Heart left ventricle (tissue), 16 donors: ENCODE measurements around the gene TMEM270. TPM values are rescaled to one million over a fixed set of nuclear protein-coding genes. Genes with fewer than 3 reads are reported as not detected.

ENCODE experiments used
- ATAC-seq, 4 donors: fragments of 200-7000 bp; cut with Tn5 transposase; one replicate each; pipeline ENCODE4 v1.9.1; 2020 to 2022; ENCODE audit warnings: moderate library complexity in 4 of 4, mild to moderate bottlenecking in 3 of 4, moderate number of reproducible peaks in 1 of 4
- DNase-seq, 5 donors: peaks; one replicate each; pipeline ENCODE4 v3.0.0-alpha.2; 2020
- H3K27ac ChIP-seq, 12 donors: fragments of 200-600 bp; sonication (generic) in 4 of 12; one replicate each; pipeline versions ENCODE4 v1.5.0 to v1.8.0; 2016 to 2022; ENCODE audit warnings: mild to moderate bottlenecking in 2 of 12
- H3K27me3 ChIP-seq, 9 donors: fragments of 200-600 bp; sonication (generic) in 2 of 9; one replicate each; pipeline versions ENCODE4 v1.5.1 to v1.8.0; 2016 to 2022; ENCODE audit warnings: mild to moderate bottlenecking in 3 of 9
- H3K36me3 ChIP-seq, 9 donors: fragments of 200-600 bp; sonication (generic) in 2 of 9; one replicate each; pipeline versions ENCODE4 v1.5.0 to v1.8.0; 2018 to 2022; ENCODE audit warnings: mild to moderate bottlenecking in 2 of 9
- H3K4me1 ChIP-seq, 12 donors: fragments of 200-600 bp; sonication (generic) in 4 of 12; one replicate each; pipeline versions ENCODE4 v1.5.0 to v1.8.0; 2016 to 2022; ENCODE audit warnings: mild to moderate bottlenecking in 3 of 12
- H3K4me3 ChIP-seq, 12 donors: fragments of 200-600 bp; sonication (generic) in 4 of 12; one replicate each; pipeline versions ENCODE4 v1.5.0 to v1.8.0; 2017 to 2022; ENCODE audit warnings: mild to moderate bottlenecking in 9 of 12, moderate library complexity in 4 of 12
- H3K9me3 ChIP-seq, 12 donors: fragments of 200-600 bp; sonication (generic) in 4 of 12; one replicate each; pipeline versions ENCODE4 v1.5.0 to v1.8.0; 2016 to 2022; ENCODE audit warnings: mild to moderate bottlenecking in 1 of 12
- POLR2A ChIP-seq, 2 donors: fragments of 450-650 bp; IDR thresholded peaks; one replicate each; pipeline ENCODE4 v1.6.1; 2017; ENCODE audit warnings: antibody characterized with exemption in 2 of 2, mild to moderate bottlenecking in 2 of 2, moderate library complexity in 2 of 2
- WGBS, 4 donors: extraction: QIAGEN DNeasy Blood & Tissue Kit in 2 of 4; methylation state at CpG; one replicate each; pipeline versions ENCODE4 v1.1.5 to v1.1.7; 2013 to 2018; 5-methylcytosine and 5-hydroxymethylcytosine counted together
- intact Hi-C, 10 donors: fragments of 100-400 bp; cut with DNase I; formaldehyde crosslinking; loops; one replicate each; pipeline versions ENCODE4 v1.11.1 to v1.14.2; 2022
- polyA plus RNA-seq, 2 donors: library from polyadenylated mRNA; stranded (reverse); fragments of 200-250 nt; gene quantifications; one replicate each; pipeline ENCODE4 v1.2.3, GENCODE V29; 2013
- total RNA-seq, 9 donors: library from RNA; depleted of rRNA in 2 of 9; stranded (reverse); fragments of >200 nt in 2 of 9; fragmentation: NEBNext Ultra II Directional in 3 of 9; extraction: Animal tissue kit (Norgen Biotek cat#: 25700) in 3 of 9; gene quantifications; one replicate each; pipeline versions ENCODE4 v1.1.0 to v1.2.4, GENCODE V29; 2016 to 2023
- TF ChIP-seq, protein P1 (sequence below), 12 donors: fragments of 200-600 bp; sonication (generic) in 4 of 12; IDR thresholded peaks; one replicate each; pipeline versions ENCODE4 v1.5.0 to v1.8.0; 2018 to 2022; ENCODE audit warnings: antibody characterized with exemption in 12 of 12, mild to moderate bottlenecking in 5 of 12
- donor health status: ischemic (EF 13 %, LVEDD 7.1; RV severe dilation, severe dysfunction).
- donor health status: healthy with polysubstance abuse.
- donor health status: DM: no; HTN: yes; CAD: no.
- donor health status: DM: no; HTN: no; CAD: no.
- donor health status: ischemic (EF 25% LVEDD 6.9; RV normal size, moderate dysfunction).
- donor health status: ischemic (EF 25% LVEDD 5.7; RV mildly dilated, moderate dysfunction).
- donor health status: healthy.
- donor health status: DM: yes; HTN: yes; CAD: no.
- donor health status: ischemic (EF 35%, LVEDD 5.7; RV mildly dilated, moderate dysfunction).
- donor health status: nonischemic (EF 11% LVEDD 7.7; RV severe dilation, severe dysfunction).
- donor health status: DM: yes; HTN: yes; CAD: no.
- donor health status: PGD.
- donor health status: ischemic (EF 29% LVEDD 5.4; RV normal size, mild dysfunction).
- donor health status: nonischemic (EF 23%, LVEDD 6.1; RV moderate dilation, normal function).

The TMEM270 gene
- total and polyA plus RNA-seq, 11 donors: not detected

DNA sequence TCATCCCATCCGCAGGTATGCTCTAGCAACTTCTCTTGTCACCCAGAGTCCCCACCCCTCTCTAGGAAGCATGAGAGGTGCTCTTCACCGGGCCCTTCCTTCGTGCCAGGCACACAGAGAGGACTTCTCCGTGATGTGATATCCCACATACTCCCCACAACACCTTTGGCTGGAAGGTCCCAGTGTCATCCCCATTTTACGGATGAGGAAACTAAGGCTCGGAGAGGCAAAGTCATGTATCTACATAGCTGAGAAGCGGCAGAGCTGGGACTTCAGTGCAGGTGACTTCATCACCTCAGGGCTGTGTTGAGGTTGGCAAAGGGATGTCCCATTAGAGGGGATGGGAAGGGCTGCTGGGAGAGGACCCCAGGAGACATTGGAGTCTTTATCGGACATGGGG, 15.4 kb downstream of the TMEM270 start:
- intact Hi-C loops: no loop called here

DNA sequence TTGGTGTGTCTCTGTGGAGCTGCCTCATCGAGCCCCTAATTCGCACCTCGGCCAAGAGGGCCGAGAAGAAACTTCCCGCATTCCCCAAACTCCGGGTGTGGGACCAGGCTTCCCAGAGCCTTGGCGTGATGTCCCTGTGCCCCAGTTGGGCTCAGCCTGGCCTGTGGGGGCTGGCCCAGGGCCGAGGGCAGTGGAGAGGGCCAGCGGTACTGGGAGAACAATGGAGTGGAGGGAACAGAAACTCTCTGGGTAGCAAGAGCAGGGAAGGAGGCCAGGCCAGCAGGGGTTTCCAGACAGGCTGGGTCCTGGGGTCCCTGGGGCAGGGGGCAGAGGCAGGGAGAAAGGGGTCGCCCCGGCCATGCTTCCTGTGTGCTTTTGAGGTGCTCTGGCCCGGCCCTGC, 16.0 kb downstream of the TMEM270 start:
- intact Hi-C loops: no loop called here
- no peak for TF ChIP-seq POLR2A (IDR thresholded peaks at IDR 0.05)
- TF ChIP-seq, protein P1, sequence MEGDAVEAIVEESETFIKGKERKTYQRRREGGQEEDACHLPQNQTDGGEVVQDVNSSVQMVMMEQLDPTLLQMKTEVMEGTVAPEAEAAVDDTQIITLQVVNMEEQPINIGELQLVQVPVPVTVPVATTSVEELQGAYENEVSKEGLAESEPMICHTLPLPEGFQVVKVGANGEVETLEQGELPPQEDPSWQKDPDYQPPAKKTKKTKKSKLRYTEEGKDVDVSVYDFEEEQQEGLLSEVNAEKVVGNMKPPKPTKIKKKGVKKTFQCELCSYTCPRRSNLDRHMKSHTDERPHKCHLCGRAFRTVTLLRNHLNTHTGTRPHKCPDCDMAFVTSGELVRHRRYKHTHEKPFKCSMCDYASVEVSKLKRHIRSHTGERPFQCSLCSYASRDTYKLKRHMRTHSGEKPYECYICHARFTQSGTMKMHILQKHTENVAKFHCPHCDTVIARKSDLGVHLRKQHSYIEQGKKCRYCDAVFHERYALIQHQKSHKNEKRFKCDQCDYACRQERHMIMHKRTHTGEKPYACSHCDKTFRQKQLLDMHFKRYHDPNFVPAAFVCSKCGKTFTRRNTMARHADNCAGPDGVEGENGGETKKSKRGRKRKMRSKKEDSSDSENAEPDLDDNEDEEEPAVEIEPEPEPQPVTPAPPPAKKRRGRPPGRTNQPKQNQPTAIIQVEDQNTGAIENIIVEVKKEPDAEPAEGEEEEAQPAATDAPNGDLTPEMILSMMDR (IDR thresholded peaks at IDR 0.05): no peak
- Histone ChIP-seq H3K4me1 (peaks cover 3 to 38% (median 31%) of the 10 kb centered on the region in 12 donors), H3K9me3 (no peaks in the 10 kb centered on the region), H3K36me3 (no peaks in the 10 kb centered on the region), H3K27me3 (no peaks in the 10 kb centered on the region), H3K4me3 (no peak overlapping the region), H3K27ac (no peak overlapping the region)
- DNase-seq (no peak), ATAC-seq (no peak)
- WGBS, 4 donors: 81 to 86% (median 84%) methylated on average over 11 to 12 of the region's 12 CpGs

More for the DNA sequence above, 15.4 kb downstream of the TMEM270 start:
- DNase-seq: peak in 1 of 5 donors; percentile 4
- Histone ChIP-seq H3K4me1 (peaks cover 0 to 38% (median 28%) of the 10 kb centered on the region in 12 donors), H3K36me3 (no peaks in the 10 kb centered on the region), H3K27me3 (no peaks in the 10 kb centered on the region), H3K9me3 (no peaks in the 10 kb centered on the region), H3K4me3 (no peak overlapping the region), H3K27ac (no peak overlapping the region)
- 93 to 97% (median 94%) methylated on average over 8 of the region's 8 CpGs for WGBS, 4 donors
- TF ChIP-seq POLR2A (IDR thresholded peaks at IDR 0.05): no peak
- TF ChIP-seq, protein P1 (IDR thresholded peaks at IDR 0.05): no peak
- no peak for ATAC-seq

DNA sequence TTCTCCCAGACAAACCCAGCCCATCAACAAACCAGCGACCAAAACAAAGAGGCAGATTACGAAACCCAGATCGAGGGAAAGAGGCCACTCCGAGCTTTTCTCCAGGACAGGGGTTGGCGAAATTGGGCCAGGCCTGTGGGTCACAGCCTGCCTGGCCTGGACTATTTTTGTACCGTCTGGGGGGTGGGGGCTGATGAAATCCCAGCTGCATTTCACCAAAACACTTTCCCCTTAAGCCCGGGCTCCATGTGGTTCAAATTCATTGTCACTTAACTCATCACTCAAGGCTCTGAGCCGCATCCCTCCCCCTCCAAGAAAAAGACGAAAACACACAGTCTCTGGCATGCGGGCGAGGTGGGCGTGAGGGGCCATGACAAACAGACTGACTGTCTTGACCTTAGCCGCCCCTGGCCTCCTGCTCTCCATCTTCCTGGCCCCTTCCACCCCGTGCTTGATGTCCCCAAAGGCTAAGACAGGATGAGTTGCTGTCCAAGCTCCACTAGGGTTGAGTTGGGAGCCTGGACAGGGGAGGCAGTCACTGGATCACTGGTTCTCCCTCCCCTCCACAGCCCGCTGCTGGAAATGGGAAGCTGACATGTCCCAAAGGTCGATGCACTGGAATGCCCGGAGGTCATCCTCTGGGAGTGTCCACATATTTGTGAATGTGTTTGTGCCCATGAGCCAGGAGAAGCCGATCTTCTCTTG, 19.2 kb downstream of the TMEM270 start:
- no peaks in the 10 kb centered on the region for H3K36me3 ChIP-seq
- H3K27ac ChIP-seq: peak overlapping the region; percentile 58 to 89 (median 78)
- ATAC-seq: peak; percentile 49 to 87 (median 62)
- H3K27me3 ChIP-seq: no peaks in the 10 kb centered on the region
- peaks cover 3 to 37% (median 29%) of the 10 kb centered on the region in 12 donors for H3K4me1 ChIP-seq
- 40 to 51% (median 44%) methylated on average over 17 to 18 of the region's 18 CpGs for WGBS, 4 donors
- TF ChIP-seq, protein P1 (IDR thresholded peaks at IDR 0.05): no peak
- TF ChIP-seq POLR2A (IDR thresholded peaks at IDR 0.05): no peak
- H3K9me3 ChIP-seq: no peaks in the 10 kb centered on the region
- no peak overlapping the region for H3K4me3 ChIP-seq
- intact Hi-C loops: loop anchor here in 2 of 10 donors (5.0 kb wide), 2 partner anchors 147 to 152 kb away; partner anchors contain the start of gene ELN (in 1 of the 2)
- DNase-seq: peak in 4 of 5 donors; percentile 38 to 85 (median 74)

DNA sequence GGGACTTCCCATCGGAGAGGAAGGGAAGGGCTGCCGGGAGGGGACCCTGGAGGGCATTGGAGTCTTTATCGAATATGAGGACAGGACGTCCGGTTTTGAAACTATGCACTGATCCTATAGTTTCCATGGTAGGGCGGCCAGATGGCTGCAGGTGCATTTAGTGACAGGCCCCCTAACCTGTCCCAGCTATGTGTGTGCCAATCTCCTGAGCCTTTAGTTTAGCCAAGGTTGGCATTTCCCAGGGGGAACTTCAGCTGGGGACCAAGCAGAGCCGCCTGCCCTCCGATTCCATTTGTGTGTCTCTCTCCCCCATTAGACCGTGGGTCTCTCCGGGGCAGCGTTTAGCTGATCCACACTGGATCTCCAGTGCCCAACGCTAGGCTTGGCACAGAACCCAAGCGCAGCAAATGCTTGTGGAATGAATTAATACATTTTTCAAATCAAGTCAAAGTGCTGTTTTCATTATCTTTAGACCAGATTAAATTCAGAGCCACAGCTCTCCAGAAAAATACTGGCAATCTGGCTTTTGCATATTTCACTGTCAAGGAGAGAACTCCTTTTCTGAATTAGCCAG, 19.9 kb downstream of the TMEM270 start:
- no peak for TF ChIP-seq POLR2A (IDR thresholded peaks at IDR 0.05)
- TF ChIP-seq, protein P1 (IDR thresholded peaks at IDR 0.05): no peak
- Histone ChIP-seq H3K4me1 (peaks cover 3 to 42% (median 31%) of the 10 kb centered on the region in 12 donors), H3K9me3 (no peaks in the 10 kb centered on the region), H3K36me3 (no peaks in the 10 kb centered on the region), H3K27ac (peak overlapping the region; percentile 58 to 89 (median 78)), H3K4me3 (no peak overlapping the region), H3K27me3 (no peaks in the 10 kb centered on the region)
- DNase-seq (no peak), ATAC-seq (peak in 1 of 4 donors; percentile 9)
- intact Hi-C loops: loop anchor here in 2 of 10 donors (5.0 kb wide), 2 partner anchors 146 to 151 kb away; partner anchors contain the start of gene ELN (in 1 of the 2)
- WGBS, 4 donors: 46 to 61% (median 53%) methylated on average over 13 of the region's 13 CpGs
